Activated T-cell treated with anti-CD3 and anti-CD28 coated beads for 1 hour (primary cell): Measurements from ENCODE around the gene WDR93.
"Not testable (repeated sequence)": the region's sequence is repeated elsewhere in the genome, so short reads cannot be mapped to it uniquely, and the experiment has no call there.

Experiments used
- DNase-seq: peaks from one replicate; pipeline ENCODE4 v3.0.0-alpha.2; 2020; ENCODE audit warnings: low read depth

WDR93 gene

GRCh38 chr15:89685995-89686394 lies 4.6 kb upstream of the WDR93 start:
- DNase-seq = no peak

- no peak for DNase-seq
Observed at GRCh38 chr15:89686522-89686921, 4.1 kb upstream of the WDR93 start.

GRCh38 chr15:89689930-89690275 lies 708 bp upstream of the WDR93 start:
- DNase-seq = not testable (repeated sequence)

- DNase-seq = no peak
Observed at GRCh38 chr15:89693091-89693490, 2.5 kb downstream of the WDR93 start.

- DNase-seq = no peak
Observed at GRCh38 chr15:89693696-89694095, 3.1 kb downstream of the WDR93 start.

GRCh38 chr15:89695198-89695597 lies 4.6 kb downstream of the WDR93 start:
- DNase-seq = no peak

GRCh38 chr15:89704411-89704810 lies 13.8 kb downstream of the WDR93 start:
- DNase-seq = no peak

- no peak for DNase-seq
Observed at GRCh38 chr15:89707577-89707976, 17.0 kb downstream of the WDR93 start.

- DNase-seq = no peak
Observed at GRCh38 chr15:89714775-89715174, 24.2 kb downstream of the WDR93 start.

- DNase-seq = no peak
Observed at GRCh38 chr15:89723031-89723430, 32.4 kb downstream of the WDR93 start.

- no peak for DNase-seq
Observed at GRCh38 chr15:89724621-89725020, 34.0 kb downstream of the WDR93 start.

- no peak for DNase-seq
Observed at GRCh38 chr15:89725064-89725463, 34.5 kb downstream of the WDR93 start.

GRCh38 chr15:89728254-89728653 lies 37.6 kb downstream of the WDR93 start:
- no peak for DNase-seq

GRCh38 chr15:89731275-89731674 lies 40.7 kb downstream of the WDR93 start:
- DNase-seq = no peak

- no peak for DNase-seq
Observed at GRCh38 chr15:89732451-89733172, 42.0 kb downstream of the WDR93 start.

GRCh38 chr15:89735773-89736172 lies 45.2 kb downstream of the WDR93 start:
- DNase-seq = no peak

- peak; percentile 16 for DNase-seq
Observed at GRCh38 chr15:89740137-89740536, 49.5 kb downstream of the WDR93 start.

- no peak for DNase-seq
Observed at GRCh38 chr15:89743011-89743410, 52.4 kb downstream of the WDR93 start.

- DNase-seq = no peak
Observed at GRCh38 chr15:89743594-89743993, 53.0 kb downstream of the WDR93 start.

GRCh38 chr15:89745131-89745530 lies 54.5 kb downstream of the WDR93 start:
- no peak for DNase-seq

GRCh38 chr15:89745768-89746167 lies 55.2 kb downstream of the WDR93 start:
- no peak for DNase-seq

- no peak for DNase-seq
Observed at GRCh38 chr15:89746386-89746780, 55.8 kb downstream of the WDR93 start.

- DNase-seq = no peak
Observed at GRCh38 chr15:89747708-89748682, 57.4 kb downstream of the WDR93 start.
